GM19043 (cell line): ENCODE data around the gene AKT2.

Experiments used
- ATAC-seq: cut with Tn5 transposase; IDR thresholded peaks from one replicate; pipeline ENCODE4 v1.9.1; 2021; ENCODE audit warnings: low read depth; ENCODE audit not compliant: unreplicated experiment

The AKT2 gene

DNA sequence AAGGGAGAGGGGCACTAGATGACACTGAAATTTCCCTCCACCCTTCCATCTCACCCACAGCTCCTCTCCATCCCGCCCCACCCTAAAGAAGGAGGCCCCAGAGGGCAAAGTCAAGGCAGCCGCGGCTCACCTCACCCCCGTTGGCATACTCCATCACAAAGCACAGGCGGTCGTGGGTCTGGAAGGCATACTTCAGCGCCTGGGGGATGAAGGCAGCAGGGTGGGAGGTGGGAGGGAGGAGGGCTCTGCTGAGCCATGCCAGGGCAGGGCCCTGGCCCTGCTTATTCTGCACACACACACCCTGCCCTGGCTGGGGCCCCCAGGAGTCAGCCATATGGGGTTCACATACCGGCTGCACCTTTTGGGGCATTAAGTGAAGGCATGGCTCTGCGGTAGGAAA is 46.4 kb downstream of the AKT2 start:
- no peak for ATAC-seq

DNA sequence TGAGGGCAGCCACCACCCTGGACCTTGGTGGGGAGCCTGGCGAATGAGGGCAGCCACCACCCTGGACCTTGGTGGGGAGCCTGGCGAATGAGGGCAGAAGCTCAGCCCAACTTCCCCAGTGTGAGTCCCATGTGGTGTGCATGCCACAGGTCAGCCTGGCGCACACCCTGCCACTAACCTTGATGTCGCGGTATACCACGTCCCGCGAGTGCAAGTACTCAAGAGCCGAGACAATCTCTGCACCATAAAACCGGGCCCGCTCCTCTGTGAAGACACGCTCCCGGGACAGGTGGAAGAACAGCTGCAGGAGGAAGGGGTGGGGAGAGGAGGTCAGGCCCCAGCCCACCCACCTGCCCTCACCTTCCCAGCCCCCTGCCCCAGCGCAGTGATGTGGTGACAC is 47.4 kb downstream of the AKT2 start:
- ATAC-seq, result no peak

DNA sequence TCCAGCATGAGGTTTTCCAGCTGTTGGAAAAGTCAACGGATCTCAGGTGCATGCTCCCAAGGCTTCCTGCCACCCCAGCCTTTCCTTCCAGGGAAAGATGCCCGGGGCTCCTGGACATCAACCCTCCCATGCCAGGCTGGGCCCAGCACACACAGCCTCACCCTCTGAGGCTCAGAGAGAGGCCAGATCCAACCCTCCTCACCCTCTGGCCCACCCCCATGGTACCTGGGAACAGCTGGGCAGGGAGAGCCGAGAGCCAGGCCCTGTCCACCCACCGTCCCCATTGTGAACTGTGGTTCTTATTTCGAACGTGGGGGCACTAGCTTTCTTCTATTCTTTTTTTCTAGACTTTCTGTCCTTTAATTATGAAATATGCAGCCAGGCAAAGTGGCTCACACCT is 48.8 kb downstream of the AKT2 start:
- ATAC-seq, result no peak

GRCh38 chr19:40236026-40236355 is 49.2 kb downstream of the AKT2 start:
- ATAC-seq, result no peak

DNA sequence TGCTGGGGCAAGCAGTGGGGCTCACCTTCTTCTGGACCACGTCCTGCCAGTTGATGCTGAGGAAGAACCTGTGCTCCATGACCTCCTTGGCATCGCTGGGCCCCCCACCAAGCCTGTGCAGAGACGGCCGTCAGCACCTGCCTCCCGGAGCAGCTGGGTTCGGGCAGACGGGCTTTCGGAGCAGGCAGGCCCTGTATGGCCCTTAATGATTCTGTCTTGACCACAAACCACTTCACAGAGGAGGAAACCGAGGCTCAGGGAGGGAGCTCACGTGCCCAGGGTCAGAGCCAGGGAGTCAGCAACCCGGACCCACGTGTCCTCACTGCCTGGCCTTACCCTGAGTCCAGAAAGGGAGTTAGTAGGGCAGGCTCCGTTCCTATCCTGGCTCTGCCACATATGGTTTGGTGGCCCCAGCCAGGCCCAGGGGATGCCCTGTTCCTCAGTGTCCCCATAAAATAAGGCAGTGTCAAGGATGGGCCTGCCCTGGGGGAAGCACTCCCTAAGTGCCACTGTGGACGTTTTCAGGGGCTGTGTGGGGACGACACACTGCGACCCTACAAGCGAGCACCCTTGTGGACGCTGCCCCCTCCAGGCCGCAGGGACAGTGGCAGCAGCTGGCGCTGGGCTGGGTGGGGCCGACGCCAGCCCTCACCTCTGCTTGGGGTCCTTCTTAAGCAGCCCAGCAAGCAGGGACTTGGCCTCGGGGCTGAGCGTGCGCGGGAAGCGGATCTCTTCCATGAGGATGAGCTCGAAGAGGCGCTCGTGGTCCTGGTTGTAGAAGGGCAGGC is 49.7 kb downstream of the AKT2 start:
- no peak for ATAC-seq

GRCh38 chr19:40234429-40235237 is 50.5 kb downstream of the AKT2 start:
- ATAC-seq, result no peak

DNA sequence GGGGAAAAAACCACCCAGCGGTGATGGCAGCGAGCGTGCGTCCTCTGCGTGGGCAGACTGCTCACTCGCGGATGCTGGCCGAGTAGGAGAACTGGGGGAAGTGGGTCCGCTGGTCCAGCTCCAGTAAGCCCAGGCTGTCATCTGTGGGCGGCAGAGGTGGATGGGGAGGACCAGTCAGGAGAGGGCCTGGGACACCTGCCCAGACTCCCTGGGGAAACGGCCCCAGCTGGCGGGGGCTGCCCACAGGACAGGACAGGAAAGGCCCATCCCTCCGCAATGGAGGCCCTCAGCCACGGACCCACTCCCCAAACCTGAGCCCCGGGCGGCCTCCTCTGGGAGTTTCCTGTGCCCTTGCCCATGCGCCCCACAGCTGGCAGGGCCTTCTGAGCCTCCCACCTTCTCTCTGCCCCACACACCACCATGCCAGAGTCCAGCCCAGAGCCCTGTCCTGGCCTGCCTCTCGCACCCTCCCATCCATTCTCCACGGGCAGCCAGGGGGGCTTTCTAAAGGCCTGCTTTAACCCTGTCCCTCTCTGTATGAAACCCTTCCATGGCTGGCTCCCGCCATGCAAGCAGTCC is 51.2 kb downstream of the AKT2 start:
- no peak for ATAC-seq

DNA sequence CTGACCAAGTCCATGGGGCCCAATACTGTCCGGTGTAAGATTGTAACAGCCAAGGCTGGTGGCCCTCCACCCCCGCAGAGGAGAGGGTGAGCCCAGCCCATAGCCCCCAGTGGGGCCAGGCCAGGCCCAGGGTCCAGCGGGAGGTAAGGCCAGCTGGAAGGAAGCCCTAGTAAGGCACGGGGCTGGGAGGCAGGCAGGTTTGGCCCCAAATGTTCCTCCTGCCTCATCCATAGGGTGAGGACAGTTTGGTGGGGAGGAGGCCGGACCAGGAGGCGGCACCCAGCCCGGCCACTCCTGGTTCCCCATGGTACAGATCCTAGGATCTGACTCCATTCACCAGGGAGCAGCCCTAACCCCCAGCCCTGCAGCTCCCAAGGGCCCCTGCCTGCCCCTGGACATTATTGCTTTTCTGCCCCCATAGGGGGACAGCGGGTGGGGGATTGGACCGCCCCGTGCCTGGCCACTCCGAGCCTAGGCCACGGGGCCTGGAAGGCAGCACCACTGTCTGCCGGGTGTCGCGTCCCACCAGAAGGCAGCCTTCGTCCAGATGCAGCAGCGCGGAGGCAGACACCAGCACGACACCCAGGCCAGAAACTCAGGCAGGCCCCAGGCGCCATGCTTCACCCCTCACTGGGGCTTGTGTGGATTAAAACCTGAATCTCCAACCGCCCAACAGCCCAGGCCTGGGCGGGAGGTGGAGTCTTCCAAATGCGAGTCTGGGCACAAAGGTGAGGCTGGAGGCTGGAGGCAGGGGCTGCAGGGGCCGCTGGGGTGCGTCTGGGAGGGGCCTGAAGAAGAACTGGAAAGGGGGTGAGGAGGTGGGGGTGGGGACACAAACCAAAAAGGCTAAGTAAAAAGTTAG is 52.0 kb downstream of the AKT2 start:
- ATAC-seq, result no peak

DNA sequence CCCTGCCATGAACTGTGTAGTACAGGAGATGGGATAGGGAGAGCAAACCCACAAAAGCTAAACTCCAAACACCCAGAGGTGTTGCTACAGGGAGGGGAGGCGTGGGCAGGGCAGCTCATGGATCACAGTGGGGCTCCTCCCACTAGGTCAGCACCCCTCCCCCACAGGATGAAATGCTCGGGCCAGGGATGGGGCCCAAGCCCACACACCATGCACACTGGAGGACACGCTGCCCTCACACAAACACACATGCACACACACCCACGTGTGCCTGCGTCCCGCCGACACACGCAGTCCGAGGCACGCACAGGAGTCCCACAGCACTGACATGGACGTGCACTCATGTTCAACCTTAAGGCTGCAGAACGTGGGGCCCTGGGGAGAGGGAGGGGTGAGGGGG is 52.7 kb downstream of the AKT2 start:
- no peak for ATAC-seq

- ATAC-seq, result no peak
Measured at GRCh38 chr19:40231544-40232424, 53.4 kb downstream of the AKT2 start.

GRCh38 chr19:40231057-40231456 is 54.1 kb downstream of the AKT2 start:
- ATAC-seq, result no peak

GRCh38 chr19:40229926-40230417 is 55.2 kb downstream of the AKT2 start:
- ATAC-seq, result no peak

GRCh38 chr19:40229484-40229883 is 55.7 kb downstream of the AKT2 start:
- ATAC-seq, result no peak

GRCh38 chr19:40228863-40229262 is 56.3 kb downstream of the AKT2 start:
- ATAC-seq, result no peak

DNA sequence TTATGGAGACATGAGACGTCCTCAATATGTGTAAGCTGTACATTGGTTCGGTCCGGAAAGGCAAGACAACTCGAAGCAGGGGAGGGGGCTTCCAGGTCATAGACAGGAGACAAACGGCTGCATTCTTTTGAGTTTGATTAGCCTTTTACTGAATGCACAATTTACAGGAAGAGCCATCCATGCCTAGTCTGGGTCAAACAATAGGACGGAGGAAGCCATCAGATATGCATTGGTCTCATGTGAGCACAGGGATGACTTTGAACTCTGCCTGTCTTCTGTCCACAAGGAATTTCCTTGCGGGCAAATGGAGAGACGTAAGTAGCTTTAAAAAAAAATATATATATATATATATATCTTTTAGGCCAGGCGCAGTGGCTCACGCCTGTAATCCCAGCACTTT is 56.8 kb downstream of the AKT2 start:
- no peak for ATAC-seq

DNA sequence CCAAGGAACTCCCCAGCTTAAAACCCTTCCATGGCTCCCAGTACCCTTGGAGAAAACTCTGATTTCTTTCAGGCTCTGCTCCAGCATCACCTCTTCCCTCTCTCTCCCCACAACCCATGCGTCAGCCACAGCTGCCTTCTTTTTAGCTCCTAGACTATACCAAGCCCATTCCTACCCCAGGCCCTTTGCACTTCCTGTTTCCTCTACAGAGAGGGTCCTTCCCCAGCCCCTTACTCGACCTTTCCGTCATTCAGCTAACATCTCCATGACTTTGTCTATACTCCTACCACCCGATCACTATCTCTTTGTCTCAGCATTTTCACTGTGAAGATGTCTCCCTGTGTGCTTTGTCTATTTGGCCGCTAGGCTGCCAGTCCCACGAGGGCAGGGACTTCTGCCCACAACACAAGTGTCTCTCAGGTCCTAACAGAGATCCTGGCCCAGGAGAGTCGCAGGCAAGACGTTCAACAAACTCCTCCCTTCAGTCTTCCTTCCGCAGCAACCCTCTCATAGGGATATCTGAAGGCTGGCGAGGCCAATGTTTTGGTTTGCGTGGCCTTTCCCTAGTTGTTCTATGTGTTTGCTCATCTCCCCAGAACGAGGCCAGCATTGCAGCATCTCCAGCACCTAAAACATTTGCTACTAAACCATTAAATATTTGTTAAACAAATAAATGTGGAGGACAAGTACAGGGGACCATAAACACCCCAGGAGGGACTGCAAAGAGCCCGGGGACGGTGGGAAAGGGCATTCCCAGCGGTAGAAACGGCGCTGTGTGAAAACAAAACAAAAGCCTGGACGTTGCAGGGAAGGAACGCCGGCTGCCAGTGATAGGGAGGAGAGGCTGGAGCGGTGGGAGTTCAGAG is 59.5 kb downstream of the AKT2 start:
- no peak for ATAC-seq

GRCh38 chr19:40224342-40225150 is 60.6 kb downstream of the AKT2 start:
- ATAC-seq, result no peak
